HepG2 (cell line): ENCODE data around the gene KDM3B.

Experiments used
- ISL2 ChIP-seq: sonication (generic); formaldehyde crosslinking; IDR thresholded peaks from 2 replicates; pipeline ENCODE4 v1.5.0; 2020; ENCODE audit warnings: missing genetic modification reagents
- POLR2A ChIP-seq, 2 experiments: IDR thresholded peaks; 2 replicates each; pipeline ENCODE4 v1.6.1; 2011; ENCODE audit warnings: low read depth in 2 of 2, low read length in 2 of 2, mild to moderate bottlenecking in 1 of 2, moderate library complexity in 1 of 2; ENCODE audit not compliant: insufficient read depth in 1 of 2
- POLR2AphosphoS5 ChIP-seq: IDR thresholded peaks from 2 replicates; pipeline ENCODE4 v1.6.1; 2012; ENCODE audit warnings: low read depth, low read length
- SMC3 ChIP-seq: IDR thresholded peaks from 2 replicates; pipeline ENCODE4 v1.6.1; 2011; ENCODE audit warnings: low read length, improper control_type of control experiment
- SP1 ChIP-seq, 2 experiments: fragments of 450-650 bp in 1 of 2; sonication (generic) in 1 of 2; formaldehyde crosslinking in 1 of 2; IDR thresholded peaks; 2 replicates each; pipeline versions ENCODE4 v1.4.0 to v1.6.1; 2016 to 2020; ENCODE audit warnings: missing genetic modification reagents in 1 of 2
- ZNF292 ChIP-seq: sonication (generic); formaldehyde crosslinking; IDR thresholded peaks from 2 replicates; pipeline ENCODE4 v1.8.1; 2022; ENCODE audit warnings: mild to moderate bottlenecking, low read depth, missing genetic modification reagents, borderline replicate concordance
- ZNF780A ChIP-seq: sonication (generic); formaldehyde crosslinking; IDR thresholded peaks from 2 replicates; pipeline ENCODE4 v1.8.0; 2022; ENCODE audit warnings: mild to moderate bottlenecking, missing genetic modification reagents, moderate library complexity

DNA sequence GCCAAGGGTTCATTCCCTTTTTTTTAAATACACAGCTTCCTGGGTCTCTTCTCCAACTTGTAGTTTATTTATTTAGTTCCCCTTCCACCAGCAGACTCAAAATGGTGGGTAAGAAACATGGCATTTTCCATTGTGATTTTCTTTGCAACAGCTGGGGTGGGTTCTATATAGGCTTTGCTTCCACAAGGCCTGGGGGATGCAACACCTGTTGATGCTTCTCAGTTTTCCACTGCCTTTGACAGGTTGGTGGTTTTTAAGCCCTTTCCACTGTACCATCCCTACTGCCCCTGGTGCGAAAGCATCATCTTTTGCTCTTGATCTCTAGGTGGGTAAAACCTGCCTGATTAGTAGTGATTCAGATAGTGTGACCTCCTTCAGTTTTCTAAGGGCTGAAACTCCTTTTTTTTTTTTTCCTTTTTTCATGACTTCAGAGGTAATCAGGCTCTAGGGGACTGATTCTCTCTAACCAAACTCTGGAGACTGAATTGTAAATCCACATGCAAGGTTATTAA is 8.5 kb downstream of the KDM3B start:
- no peak for TF ChIP-seq POLR2AphosphoS5
- TF ChIP-seq SMC3, result no peak
- TF ChIP-seq SP1 (IDR thresholded peaks at IDR 0.05), result no peak
- no peak for TF ChIP-seq SP1 (CRISPR knock-in tag; IDR thresholded peaks at IDR 0.05)
- TF ChIP-seq POLR2A (IDR thresholded peaks at IDR 0.05; ENCODE audit: insufficient read depth in 1 of 2, low read depth in 2 of 2, low read length in 2 of 2), result no peak
- no peak for TF ChIP-seq ZNF780A (CRISPR knock-in tag)
- no peak for TF ChIP-seq ZNF292
- TF ChIP-seq ISL2 (CRISPR knock-in tag), result no peak
